GM13977 (cell line): ENCODE results near the gene MRPL50.

Source experiments
- DNase-seq: peaks from one replicate; pipeline ENCODE4 v3.0.0; 2012; ENCODE audit warnings: low spot score
- in situ Hi-C: fragments of 300-500 bp; cut with MboI; formaldehyde crosslinking; loops from one replicate; pipeline ENCODE4 v1.12.0; 2022; ENCODE audit warnings: low sequenced_read_pairs, low pct_unique_long_range_greater_than_20kb, mixed read lengths, inconsistent platforms; ENCODE audit not compliant: unreplicated experiment
- TF ChIP-seq, protein P1 (sequence below): IDR thresholded peaks from 2 replicates; pipeline ENCODE4 v1.5.1; 2012; ENCODE audit warnings: mild to moderate bottlenecking, control low read depth; ENCODE audit not compliant: insufficient read depth; ENCODE audit errors: extremely low read depth, missing control alignments

The MRPL50 gene

DNA sequence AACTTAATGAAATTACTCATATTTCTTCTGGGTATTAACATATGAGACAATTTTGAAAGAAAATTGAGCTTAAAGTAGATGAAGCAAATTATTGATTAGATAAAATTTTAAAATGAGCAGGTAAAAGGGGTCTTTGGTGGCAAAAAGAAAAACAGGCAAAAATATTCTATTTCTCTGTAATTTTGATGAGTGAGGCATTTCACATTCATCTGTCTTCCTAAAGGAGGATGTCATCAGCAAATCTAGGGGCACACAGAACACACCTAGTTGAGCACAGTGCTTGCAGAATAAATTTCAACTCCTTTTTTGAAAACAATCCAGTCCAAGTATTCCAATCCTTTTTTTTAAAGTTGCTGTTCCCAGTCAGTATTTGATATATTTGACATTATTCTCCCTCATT lies 16.4 kb upstream of the MRPL50 start:
- no peak for DNase-seq
- in situ Hi-C loops = no loop called here
- TF ChIP-seq, protein P1, sequence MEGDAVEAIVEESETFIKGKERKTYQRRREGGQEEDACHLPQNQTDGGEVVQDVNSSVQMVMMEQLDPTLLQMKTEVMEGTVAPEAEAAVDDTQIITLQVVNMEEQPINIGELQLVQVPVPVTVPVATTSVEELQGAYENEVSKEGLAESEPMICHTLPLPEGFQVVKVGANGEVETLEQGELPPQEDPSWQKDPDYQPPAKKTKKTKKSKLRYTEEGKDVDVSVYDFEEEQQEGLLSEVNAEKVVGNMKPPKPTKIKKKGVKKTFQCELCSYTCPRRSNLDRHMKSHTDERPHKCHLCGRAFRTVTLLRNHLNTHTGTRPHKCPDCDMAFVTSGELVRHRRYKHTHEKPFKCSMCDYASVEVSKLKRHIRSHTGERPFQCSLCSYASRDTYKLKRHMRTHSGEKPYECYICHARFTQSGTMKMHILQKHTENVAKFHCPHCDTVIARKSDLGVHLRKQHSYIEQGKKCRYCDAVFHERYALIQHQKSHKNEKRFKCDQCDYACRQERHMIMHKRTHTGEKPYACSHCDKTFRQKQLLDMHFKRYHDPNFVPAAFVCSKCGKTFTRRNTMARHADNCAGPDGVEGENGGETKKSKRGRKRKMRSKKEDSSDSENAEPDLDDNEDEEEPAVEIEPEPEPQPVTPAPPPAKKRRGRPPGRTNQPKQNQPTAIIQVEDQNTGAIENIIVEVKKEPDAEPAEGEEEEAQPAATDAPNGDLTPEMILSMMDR = no peak

GRCh38 chr9:101409079-101409477 lies 10.7 kb upstream of the MRPL50 start:
- TF ChIP-seq, protein P1 = no peak
- no peak for DNase-seq
- in situ Hi-C loops = no loop called here

GRCh38 chr9:101408374-101409078 lies 10.1 kb upstream of the MRPL50 start:
- in situ Hi-C loops = no loop called here
- TF ChIP-seq, protein P1 = no peak
- DNase-seq = no peak

GRCh38 chr9:101403516-101404285 lies 5.3 kb upstream of the MRPL50 start:
- DNase-seq = no peak
- in situ Hi-C loops = no loop called here
- TF ChIP-seq, protein P1 = no peak

DNA sequence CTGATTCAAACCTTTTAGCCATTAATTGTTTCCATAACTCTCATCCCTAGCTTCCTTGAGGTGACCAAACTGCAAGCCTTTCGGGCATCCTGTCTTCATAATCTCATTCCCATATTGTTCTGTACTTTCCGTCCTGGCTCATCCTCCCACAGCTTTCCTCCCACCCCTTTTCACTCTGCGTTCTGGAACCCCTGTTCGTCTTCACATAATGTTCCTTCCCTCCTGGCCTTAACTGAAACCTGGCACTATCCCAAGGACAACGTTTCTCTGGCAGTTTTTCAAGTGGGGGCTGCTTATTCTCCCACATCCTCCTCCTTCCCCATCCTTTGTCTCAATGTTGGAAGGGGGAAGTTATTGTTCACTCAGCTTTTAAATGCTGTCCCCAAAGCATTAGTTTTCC lies 1.7 kb upstream of the MRPL50 start:
- TF ChIP-seq, protein P1 = no peak
- in situ Hi-C loops = no loop called here

DNA sequence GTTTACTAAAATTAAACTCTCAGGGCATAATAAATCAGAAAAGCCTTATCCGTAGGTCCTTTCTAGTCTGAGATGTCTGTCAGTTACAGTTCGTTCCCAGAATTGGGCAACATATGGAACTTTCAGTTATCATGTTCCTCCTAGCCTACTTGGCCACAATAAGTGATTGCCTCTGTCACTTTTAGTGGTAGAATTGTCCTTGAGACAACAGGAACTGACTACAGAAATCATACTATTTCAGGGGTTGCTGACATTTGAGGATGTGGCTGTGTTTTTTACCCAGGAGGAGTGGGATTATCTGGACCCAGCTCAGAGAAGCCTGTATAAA lies 1.2 kb upstream of the MRPL50 start:
- no peak for DNase-seq
- in situ Hi-C loops = no loop called here
- TF ChIP-seq, protein P1 = no peak

More for the DNA sequence above, 1.7 kb upstream of the MRPL50 start:
- no peak for DNase-seq
